Tibial nerve (tissue), 4 donors: ENCODE results near the gene ZNRF1.

ENCODE experiments used
- CTCF ChIP-seq, 5 experiments: fragments of 200-600 bp in 3 of 5; fragments of 450-650 bp in 2 of 5; sonication (generic) in 3 of 5; IDR thresholded peaks; one replicate each; pipeline ENCODE4 v1.5.1; 2016 to 2019; ENCODE audit warnings: antibody characterized with exemption in 5 of 5, mild to moderate bottlenecking in 3 of 5, moderate library complexity in 2 of 5
- EP300 ChIP-seq, 2 donors: sonication (generic); formaldehyde crosslinking; IDR thresholded peaks; one replicate each; pipeline ENCODE4 v1.6.1; 2017; ENCODE audit warnings: antibody characterized with exemption in 2 of 2, mild to moderate bottlenecking in 1 of 2
- POLR2A ChIP-seq, 2 donors: fragments of 450-650 bp; IDR thresholded peaks; one replicate each; pipeline ENCODE4 v1.6.1; 2017; ENCODE audit warnings: antibody characterized with exemption in 2 of 2, mild to moderate bottlenecking in 2 of 2, moderate library complexity in 2 of 2

- TF ChIP-seq CTCF (IDR thresholded peaks at IDR 0.05) (no peak), POLR2A (IDR thresholded peaks at IDR 0.05) (no peak), EP300 (IDR thresholded peaks at IDR 0.05) (no peak)
Measured at GRCh38 chr16:75120253-75120652, 121.4 kb downstream of the ZNRF1 start.
